Nephron progenitor cell (in vitro differentiated cells): ENCODE measurements around the gene DYTN.

Experiments used
- DNase-seq: peaks from one replicate; pipeline ENCODE4 v3.0.0; 2021
- H3K27ac Mint-ChIP-seq: 2 replicates; pipeline ENCODE4 v1.8.0; 2021; ENCODE audit warnings: mild to moderate bottlenecking, moderate library complexity, mixed read lengths
- H3K27me3 Mint-ChIP-seq: 2 replicates; pipeline ENCODE4 v1.8.0; 2021; ENCODE audit warnings: mild to moderate bottlenecking, low read depth, mixed read lengths; ENCODE audit not compliant: poor library complexity
- H3K36me3 Mint-ChIP-seq: 2 replicates; pipeline ENCODE4 v1.8.0; 2021; ENCODE audit warnings: low read depth, mixed read lengths
- H3K4me1 Mint-ChIP-seq: 2 replicates; pipeline ENCODE4 v1.8.0; 2021; ENCODE audit warnings: mixed read lengths
- H3K4me3 Mint-ChIP-seq: 2 replicates; pipeline ENCODE4 v1.8.0; 2021; ENCODE audit warnings: mild to moderate bottlenecking, moderate library complexity, mixed read lengths
- H3K9me3 Mint-ChIP-seq: 2 replicates; pipeline ENCODE4 v1.8.0; 2021; ENCODE audit warnings: mild to moderate bottlenecking, moderate library complexity, mixed read lengths
- TF ChIP-seq, protein P1 (sequence below): fragments of 200-600 bp; sonication (generic); IDR thresholded peaks from 2 replicates; pipeline ENCODE4 v1.5.0; 2021; ENCODE audit warnings: antibody characterized with exemption

DYTN gene, protein sequence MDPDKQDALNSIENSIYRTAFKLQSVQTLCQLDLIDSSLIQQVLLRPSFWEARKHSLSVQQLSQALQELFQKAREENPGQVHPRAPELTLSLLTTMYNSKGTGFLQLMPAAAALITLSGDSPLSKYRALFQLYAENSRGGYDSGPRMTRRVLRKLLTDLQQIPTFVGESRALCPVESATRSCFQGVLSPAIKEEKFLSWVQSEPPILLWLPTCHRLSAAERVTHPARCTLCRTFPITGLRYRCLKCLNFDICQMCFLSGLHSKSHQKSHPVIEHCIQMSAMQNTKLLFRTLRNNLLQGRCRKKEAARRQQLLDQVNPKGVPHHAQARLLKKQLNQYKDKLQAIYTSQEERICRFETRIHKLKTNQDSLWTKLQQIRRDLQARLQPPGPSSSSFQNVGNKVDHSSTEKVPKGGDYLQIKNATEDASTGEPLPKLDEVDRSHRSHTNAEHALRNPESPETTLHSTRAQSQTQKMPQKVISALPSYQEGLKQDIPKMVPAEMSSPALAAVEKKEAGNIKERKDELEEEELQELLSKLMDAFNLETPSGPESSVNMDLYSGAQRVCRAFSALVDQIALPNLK

DNA sequence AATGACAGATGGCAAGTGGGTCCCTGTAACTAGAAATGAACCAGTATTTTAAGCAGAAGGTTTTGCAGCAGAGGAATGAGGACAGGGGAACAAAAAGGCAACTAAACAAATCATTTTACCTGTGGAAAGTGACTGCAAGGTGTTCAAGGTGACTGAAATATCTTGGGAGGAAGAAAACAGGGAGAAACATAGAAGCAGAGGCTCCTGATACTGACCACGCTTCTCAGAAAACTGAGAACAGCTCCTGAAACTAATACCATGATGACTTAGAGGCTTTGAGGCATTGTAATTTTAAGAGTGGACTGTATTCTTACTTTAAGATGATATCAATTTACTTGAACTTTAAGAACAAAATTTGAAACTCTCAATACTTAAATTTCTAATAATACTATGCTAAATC lies at the start of gene DYTN:
TSS of gene DYTN (minus strand) at position 101 of the 400 bp plus-strand sequence. CDS start 117 bp downstream, outside the sequence.
- Mint-ChIP-seq H3K4me1 (no peaks in the 10 kb centered on the region), H3K4me3 (no peak within 1 kb of the TSS), H3K9me3 (peaks cover 9% of the 10 kb centered on the region), H3K27ac (no peak within 1 kb of the TSS), H3K27me3 (peaks cover 6% of the 10 kb centered on the region), H3K36me3 (no peaks in the 10 kb centered on the region)
- TF ChIP-seq, protein P1, sequence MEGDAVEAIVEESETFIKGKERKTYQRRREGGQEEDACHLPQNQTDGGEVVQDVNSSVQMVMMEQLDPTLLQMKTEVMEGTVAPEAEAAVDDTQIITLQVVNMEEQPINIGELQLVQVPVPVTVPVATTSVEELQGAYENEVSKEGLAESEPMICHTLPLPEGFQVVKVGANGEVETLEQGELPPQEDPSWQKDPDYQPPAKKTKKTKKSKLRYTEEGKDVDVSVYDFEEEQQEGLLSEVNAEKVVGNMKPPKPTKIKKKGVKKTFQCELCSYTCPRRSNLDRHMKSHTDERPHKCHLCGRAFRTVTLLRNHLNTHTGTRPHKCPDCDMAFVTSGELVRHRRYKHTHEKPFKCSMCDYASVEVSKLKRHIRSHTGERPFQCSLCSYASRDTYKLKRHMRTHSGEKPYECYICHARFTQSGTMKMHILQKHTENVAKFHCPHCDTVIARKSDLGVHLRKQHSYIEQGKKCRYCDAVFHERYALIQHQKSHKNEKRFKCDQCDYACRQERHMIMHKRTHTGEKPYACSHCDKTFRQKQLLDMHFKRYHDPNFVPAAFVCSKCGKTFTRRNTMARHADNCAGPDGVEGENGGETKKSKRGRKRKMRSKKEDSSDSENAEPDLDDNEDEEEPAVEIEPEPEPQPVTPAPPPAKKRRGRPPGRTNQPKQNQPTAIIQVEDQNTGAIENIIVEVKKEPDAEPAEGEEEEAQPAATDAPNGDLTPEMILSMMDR = no peak
- no peak for DNase-seq

DNA sequence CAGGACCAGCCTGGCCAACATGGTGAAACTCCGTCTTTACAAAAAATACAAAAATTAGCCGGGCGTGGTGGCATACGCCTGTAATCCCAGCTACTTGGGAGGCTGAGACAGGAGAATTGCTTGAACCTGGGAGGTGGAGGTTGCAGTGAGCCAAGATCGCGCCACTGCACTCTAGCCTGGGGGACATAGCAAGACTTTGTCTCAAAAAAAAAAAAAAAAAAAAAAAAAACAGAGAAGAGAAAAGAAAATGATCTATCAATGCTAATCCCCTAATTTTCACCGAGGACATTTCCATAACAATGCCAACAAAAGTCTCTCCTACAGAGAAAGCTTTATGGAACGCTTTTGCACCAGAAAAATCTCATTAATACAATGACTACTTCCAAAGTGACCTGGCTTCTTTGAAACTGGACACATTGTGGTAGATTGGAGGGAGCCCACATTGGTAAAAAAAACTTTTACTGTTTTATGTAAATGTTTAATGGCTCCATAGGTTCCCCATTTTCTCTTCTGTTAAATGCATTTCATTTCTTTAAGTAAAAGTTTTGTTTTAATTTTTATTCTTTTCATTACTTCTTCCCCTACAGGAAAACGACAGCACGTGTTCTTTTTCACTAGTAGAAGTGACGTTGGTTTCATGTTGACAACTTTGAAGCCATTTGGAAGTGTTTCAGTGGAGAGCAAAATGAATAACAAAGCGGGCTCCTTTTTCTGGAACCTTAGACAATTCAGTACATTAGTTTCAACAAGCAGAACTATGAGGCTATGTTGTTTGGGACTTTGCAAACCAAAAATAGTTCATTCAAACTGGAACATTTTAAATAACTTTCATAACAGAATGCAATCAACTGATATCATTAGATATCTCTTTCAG lies 48.1 kb upstream of the DYTN start:
- peak overlapping the region; percentile 98 for H3K27ac Mint-ChIP-seq
- peaks cover 40% of the 10 kb centered on the region for H3K36me3 Mint-ChIP-seq
- peak overlapping the region; percentile 97 for H3K4me3 Mint-ChIP-seq
- peaks cover 4% of the 10 kb centered on the region for H3K27me3 Mint-ChIP-seq
- peaks cover 20% of the 10 kb centered on the region for H3K4me1 Mint-ChIP-seq
- TF ChIP-seq, protein P1 = no peak
- no peak for DNase-seq
- no peaks in the 10 kb centered on the region for H3K9me3 Mint-ChIP-seq

DNA sequence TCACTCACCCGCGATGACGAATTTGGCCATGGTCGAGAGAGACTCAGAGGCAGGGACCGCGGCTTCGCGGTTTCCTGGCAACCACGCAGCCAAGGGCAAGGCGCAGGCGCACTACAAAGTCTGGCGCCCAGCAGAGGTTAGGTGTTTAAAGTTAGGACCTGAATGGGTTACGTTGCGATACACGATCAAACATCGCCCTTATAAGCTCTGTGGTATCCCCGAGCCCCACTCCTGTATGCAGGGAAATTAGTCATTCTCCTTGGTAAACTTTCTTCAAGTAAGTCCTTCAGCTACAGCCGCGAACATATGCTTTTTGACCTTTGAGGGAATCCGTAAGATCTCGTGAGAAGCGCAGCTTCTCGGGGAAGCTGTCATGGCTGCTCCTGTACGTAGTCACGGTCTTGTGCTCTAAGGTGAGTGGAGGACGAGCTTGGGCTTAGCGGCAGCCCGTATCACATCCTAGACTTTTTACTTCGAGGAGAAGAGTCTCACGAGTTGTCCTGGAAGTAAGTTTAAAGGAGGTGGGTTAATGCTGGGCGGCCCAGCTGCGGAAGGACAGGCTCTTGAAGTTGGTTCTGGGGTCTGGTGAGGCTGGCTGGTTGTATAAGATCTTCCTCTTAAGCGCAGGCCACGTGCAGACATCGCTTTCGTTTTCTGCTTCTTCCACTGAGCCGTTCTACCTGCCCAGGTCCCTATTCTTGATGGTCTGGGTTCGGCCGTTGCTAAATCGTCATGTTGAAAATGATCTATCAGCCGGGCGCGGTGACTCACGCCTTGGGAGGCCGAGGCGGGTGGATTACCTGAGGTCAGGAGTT lies 47.3 kb upstream of the DYTN start, which contains the start of the genes FASTKD2 and MDH1B:
TSS of gene FASTKD2 (plus strand) at position 365 of the 815 bp plus-strand sequence. CDS start 1,088 bp downstream, outside the sequence.
TSS of gene MDH1B (minus strand) at position 87 of the 815 bp plus-strand sequence. CDS start at position 30, 57 bp downstream.
- Mint-ChIP-seq H3K27me3 (peaks cover 5% of the 10 kb centered on the region), H3K4me1 (peaks cover 20% of the 10 kb centered on the region), H3K4me3 (peak within 1 kb of the TSS; percentile 97), H3K9me3 (no peaks in the 10 kb centered on the region), H3K27ac (peak within 1 kb of the TSS; percentile 98), H3K36me3 (peaks cover 32% of the 10 kb centered on the region)
- DNase-seq = peak; percentile 81
- TF ChIP-seq, protein P1 = no peak

DNA sequence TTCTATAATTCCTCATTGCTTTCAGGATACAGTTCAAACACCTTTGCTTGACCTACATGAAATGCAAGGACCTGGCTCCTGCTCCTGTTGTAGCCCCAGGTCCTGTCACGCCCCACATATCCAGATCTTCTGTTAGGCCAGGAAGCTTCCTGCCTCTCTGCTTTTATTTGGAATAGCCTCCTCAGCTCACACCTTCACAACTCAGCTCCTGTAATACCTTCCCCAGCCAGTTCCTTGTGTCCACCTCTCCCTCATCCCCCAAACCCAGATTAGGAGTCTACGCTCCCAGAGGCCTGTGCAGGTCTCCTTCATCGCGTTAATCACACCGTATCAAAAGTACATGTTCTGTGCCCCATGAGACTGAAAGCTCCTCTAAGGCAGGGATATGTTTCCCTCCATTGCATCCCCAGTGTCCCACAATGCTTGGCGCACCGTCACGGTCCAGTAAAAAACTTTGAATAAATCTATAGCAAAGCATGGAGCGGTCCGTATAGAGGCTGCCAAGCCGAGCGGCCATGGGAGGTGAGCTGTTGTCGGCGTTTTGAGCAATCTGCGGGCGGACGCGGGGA lies 46.6 kb upstream of the DYTN start:
- peak overlapping the region; percentile 98 for H3K27ac Mint-ChIP-seq
- H3K27me3 Mint-ChIP-seq = peaks cover 10% of the 10 kb centered on the region
- H3K9me3 Mint-ChIP-seq = no peaks in the 10 kb centered on the region

More for the DNA sequence above, 46.6 kb upstream of the DYTN start:
- TF ChIP-seq, protein P1 = no peak
- Mint-ChIP-seq H3K36me3 (peaks cover 25% of the 10 kb centered on the region), H3K4me3 (peak overlapping the region; percentile 97), H3K4me1 (peaks cover 20% of the 10 kb centered on the region)
- no peak for DNase-seq
